Stimulated activated CD4-positive, alpha-beta T cell treated with anti-CD3 and anti-CD28 coated beads, Interleukin-1b, Interleukin-23, amount 100 ng/mL, for 1 hour (primary cell): ENCODE data around the gene TMEM220.
"Not testable (repeated sequence)": the region's sequence is repeated elsewhere in the genome, so short reads cannot be mapped to it uniquely, and the experiment has no call there.

Experiments used
- DNase-seq, 2 donors: peaks; one replicate each; pipeline ENCODE4 v3.0.0-alpha.2; 2020; ENCODE audit warnings: low read depth in 2 of 2

The TMEM220 gene

GRCh38 chr17:10754861-10755591 lies 25.2 kb upstream of the TMEM220 start:
- DNase-seq: no peak

GRCh38 chr17:10754109-10754508 lies 24.3 kb upstream of the TMEM220 start:
- no peak for DNase-seq

GRCh38 chr17:10752696-10753095 lies 22.9 kb upstream of the TMEM220 start:
- DNase-seq: no peak

GRCh38 chr17:10751563-10751962 lies 21.7 kb upstream of the TMEM220 start:
- no peak for DNase-seq

GRCh38 chr17:10750210-10750609 lies 20.4 kb upstream of the TMEM220 start:
- DNase-seq: no peak

- DNase-seq: no peak
Measured at GRCh38 chr17:10748531-10749181, 18.8 kb upstream of the TMEM220 start.

GRCh38 chr17:10745231-10745630 lies 15.4 kb upstream of the TMEM220 start:
- no peak for DNase-seq

- no peak for DNase-seq
Measured at GRCh38 chr17:10744501-10745000, 14.7 kb upstream of the TMEM220 start.

- no peak for DNase-seq
Measured at GRCh38 chr17:10743316-10744009, 13.6 kb upstream of the TMEM220 start.

GRCh38 chr17:10742431-10742830 lies 12.6 kb upstream of the TMEM220 start:
- no peak for DNase-seq

GRCh38 chr17:10741416-10742135 lies 11.8 kb upstream of the TMEM220 start:
- DNase-seq: no peak

GRCh38 chr17:10739386-10739785 lies 9.6 kb upstream of the TMEM220 start:
- no peak for DNase-seq

GRCh38 chr17:10738521-10739258 lies 8.9 kb upstream of the TMEM220 start:
- DNase-seq: no peak

GRCh38 chr17:10737736-10738135 lies 7.9 kb upstream of the TMEM220 start:
- no peak for DNase-seq

GRCh38 chr17:10737168-10737622 lies 7.4 kb upstream of the TMEM220 start:
- no peak for DNase-seq

- no peak for DNase-seq
Measured at GRCh38 chr17:10735821-10736220, 6.0 kb upstream of the TMEM220 start.

- no peak for DNase-seq
Measured at GRCh38 chr17:10735251-10735650, 5.4 kb upstream of the TMEM220 start.

- no peak for DNase-seq
Measured at GRCh38 chr17:10733666-10734065, 3.8 kb upstream of the TMEM220 start.

- DNase-seq: not testable (repeated sequence)
Measured at GRCh38 chr17:10732121-10732520, 2.3 kb upstream of the TMEM220 start.

GRCh38 chr17:10731408-10731879 lies 1.6 kb upstream of the TMEM220 start:
- no peak for DNase-seq

- DNase-seq: not testable (repeated sequence)
Measured at GRCh38 chr17:10730247-10730646, 424 bp upstream of the TMEM220 start.
